NB4 (cell line): ENCODE results near the gene KIF18A.

Experiments used
- DNase-seq: peaks from one replicate; pipeline ENCODE4 v3.0.0; 2010; ENCODE audit warnings: low read depth
- H3K4me3 ChIP-seq: one replicate; pipeline ENCODE4 v1.5.1; 2011; ENCODE audit warnings: mild to moderate bottlenecking, low read depth, low read length, moderate library complexity
- CTCF ChIP-seq: IDR thresholded peaks from one replicate; pipeline ENCODE4 v1.5.1; 2012; ENCODE audit warnings: low read depth, low read length
- MAX ChIP-seq: IDR thresholded peaks from 2 replicates; pipeline ENCODE4 v1.6.1; 2011; ENCODE audit warnings: low read depth, low read length
- MYC ChIP-seq: IDR thresholded peaks from 2 replicates; pipeline ENCODE4 v1.6.1; 2011; ENCODE audit warnings: low read depth, low read length
- POLR2A ChIP-seq: IDR thresholded peaks from 2 replicates; pipeline ENCODE4 v1.6.1; 2011; ENCODE audit warnings: mild to moderate bottlenecking; ENCODE audit not compliant: insufficient read length; ENCODE audit errors: extremely low read depth

Gene KIF18A

GRCh38 chr11:28017816-28018215 lies 90.1 kb downstream of the KIF18A start:
- DNase-seq = peak; percentile 77
- H3K4me3 ChIP-seq = no peak overlapping the region
- TF ChIP-seq CTCF (no peak), POLR2A (no peak), MAX (no peak), MYC (no peak; the same call in 1 of the 2 replicates)

- no peak for TF ChIP-seq POLR2A
- TF ChIP-seq CTCF = no peak
- no peak for TF ChIP-seq MAX
- TF ChIP-seq MYC = no peak
- no peak for DNase-seq
- H3K4me3 ChIP-seq = no peak overlapping the region
These were observed 96.1 kb downstream of the KIF18A start for GRCh38 chr11:28011813-28012212.

GRCh38 chr11:28009996-28010395 lies 98.0 kb downstream of the KIF18A start:
- TF ChIP-seq MYC (no peak), CTCF (no peak), MAX (no peak), POLR2A (no peak)
- no peak for DNase-seq
- no peak overlapping the region for H3K4me3 ChIP-seq

GRCh38 chr11:28009388-28009787 lies 98.6 kb downstream of the KIF18A start:
- no peak overlapping the region for H3K4me3 ChIP-seq
- TF ChIP-seq MYC (no peak), MAX (no peak), CTCF (no peak), POLR2A (no peak)

GRCh38 chr11:28003615-28004014 lies 104.3 kb downstream of the KIF18A start:
- TF ChIP-seq CTCF (no peak), MAX (no peak), POLR2A (no peak), MYC (no peak)
- no peak for DNase-seq
- no peak overlapping the region for H3K4me3 ChIP-seq

More at GRCh38 chr11:28009388-28009787, 98.6 kb downstream of the KIF18A start:
- peak; percentile 8 for DNase-seq

GRCh38 chr11:27998552-27998951 lies 109.4 kb downstream of the KIF18A start:
- no peak overlapping the region for H3K4me3 ChIP-seq
- no peak for DNase-seq
- TF ChIP-seq MAX = no peak
- TF ChIP-seq CTCF = no peak
- no peak for TF ChIP-seq MYC
- TF ChIP-seq POLR2A = no peak
